WTC11 (cell line): ENCODE data around the gene FLRT1. TPM values are rescaled to one million over a fixed set of nuclear protein-coding genes. Genes with fewer than 3 reads are reported as not detected.

ENCODE experiments used
- ATAC-seq: fragments of 200-7000 bp; cut with Tn5 transposase; 2 replicates; pipeline ENCODE4 v1.10.0; 2021; ENCODE audit warnings: mild to moderate bottlenecking, moderate library complexity
- CTCF ChIA-PET: fragments of 300-600 bp; sonication (Branson Sonifier 250); formaldehyde crosslinking; loops from one replicate; lab custom pipeline; 2021; ENCODE audit warnings: antibody characterized with exemption; lab: Charles Lee
- POLR2A ChIA-PET: fragments of 350-600 bp; sonication (Branson Sonifier 250); formaldehyde crosslinking; loops from one replicate; lab custom pipeline; 2021; ENCODE audit warnings: antibody characterized with exemption; lab: Charles Lee
- DNase-seq: peaks from one replicate; pipeline ENCODE4 v3.0.0; 2021; ENCODE audit warnings: low spot score
- H3K27ac Mint-ChIP-seq: 2 replicates; pipeline ENCODE4 v1.8.0; 2021; ENCODE audit warnings: mixed read lengths
- H3K27me3 Mint-ChIP-seq: 2 replicates; pipeline ENCODE4 v1.8.0; 2021; ENCODE audit warnings: low read depth, mild to moderate bottlenecking, moderate library complexity, mixed read lengths
- H3K36me3 Mint-ChIP-seq: 2 replicates; pipeline ENCODE4 v1.8.0; 2021; ENCODE audit warnings: mixed read lengths
- H3K4me1 Mint-ChIP-seq: 2 replicates; pipeline ENCODE4 v1.8.0; 2022; ENCODE audit warnings: mixed read lengths
- H3K4me3 Mint-ChIP-seq: 2 replicates; pipeline ENCODE4 v1.8.0; 2021; ENCODE audit warnings: mild to moderate bottlenecking, moderate library complexity, mixed read lengths
- H3K9me3 Mint-ChIP-seq: 2 replicates; pipeline ENCODE4 v1.8.0; 2021; ENCODE audit warnings: mixed read lengths
- CBFB ChIP-seq: sonication (generic); formaldehyde crosslinking; IDR thresholded peaks from 2 replicates; pipeline ENCODE4 v1.8.1; 2022; ENCODE audit warnings: mild to moderate bottlenecking, low read depth, missing genetic modification reagents
- CREM ChIP-seq: sonication (generic); formaldehyde crosslinking; IDR thresholded peaks from 2 replicates; pipeline ENCODE4 v1.8.1; 2022; ENCODE audit warnings: mild to moderate bottlenecking, missing genetic modification reagents, moderate library complexity
- EMX1 ChIP-seq: fragments of 250-450 bp; sonication (Bioruptor Pico); IDR thresholded peaks from 2 replicates; pipeline ENCODE4 v1.8.0; 2021; ENCODE audit warnings: mild to moderate bottlenecking
- ETV6 ChIP-seq: sonication (generic); formaldehyde crosslinking; IDR thresholded peaks from 2 replicates; pipeline ENCODE4 v1.8.1; 2022; ENCODE audit warnings: mild to moderate bottlenecking, missing genetic modification reagents
- GABPB1 ChIP-seq: sonication (generic); formaldehyde crosslinking; IDR thresholded peaks from 2 replicates; pipeline ENCODE4 v1.8.1; 2023; ENCODE audit warnings: mild to moderate bottlenecking, missing genetic modification reagents
- GTF2I ChIP-seq: fragments of 250-450 bp; sonication (Bioruptor Pico); conservative IDR thresholded peaks from 2 replicates; pipeline ENCODE4 v1.4.0; 2021; ENCODE audit warnings: mild to moderate bottlenecking
- KAT7 ChIP-seq: sonication (generic); formaldehyde crosslinking; IDR thresholded peaks from 2 replicates; pipeline ENCODE4 v1.8.1; 2023; ENCODE audit warnings: missing genetic modification reagents, mild to moderate bottlenecking, borderline replicate concordance
- MXD4 ChIP-seq: fragments of 250-450 bp; sonication (Bioruptor Pico); IDR thresholded peaks from 2 replicates; pipeline ENCODE4 v1.8.0; 2021; ENCODE audit warnings: mild to moderate bottlenecking, moderate library complexity, borderline replicate concordance
- NFATC4 ChIP-seq: fragments of 250-450 bp; sonication (Bioruptor Pico); IDR thresholded peaks from 2 replicates; pipeline ENCODE4 v1.9.0; 2021; ENCODE audit warnings: mild to moderate bottlenecking
- NR3C1 ChIP-seq: sonication (generic); formaldehyde crosslinking; conservative IDR thresholded peaks from 2 replicates; pipeline ENCODE4 v1.8.1; 2023; ENCODE audit warnings: low read depth, mild to moderate bottlenecking, missing genetic modification reagents
- OVOL2 ChIP-seq: fragments of 250-450 bp; sonication (Bioruptor Pico); IDR thresholded peaks from 2 replicates; pipeline ENCODE4 v1.9.0; 2021; ENCODE audit warnings: mild to moderate bottlenecking, borderline replicate concordance
- SMAD4 ChIP-seq: sonication (generic); formaldehyde crosslinking; IDR thresholded peaks from 2 replicates; pipeline ENCODE4 v1.8.0; 2022; ENCODE audit warnings: mild to moderate bottlenecking, missing genetic modification reagents
- TEAD1 ChIP-seq: sonication (generic); formaldehyde crosslinking; IDR thresholded peaks from 2 replicates; pipeline ENCODE4 v1.8.0; 2022; ENCODE audit warnings: mild to moderate bottlenecking, missing genetic modification reagents
- TP53 ChIP-seq: sonication (generic); formaldehyde crosslinking; IDR thresholded peaks from 2 replicates; pipeline ENCODE4 v1.8.1; 2023; ENCODE audit warnings: mild to moderate bottlenecking, missing genetic modification reagents
- USF1 ChIP-seq: sonication (generic); formaldehyde crosslinking; IDR thresholded peaks from 2 replicates; pipeline ENCODE4 v1.8.0; 2022; ENCODE audit warnings: mild to moderate bottlenecking, missing genetic modification reagents
- ZNF263 ChIP-seq: sonication (generic); formaldehyde crosslinking; IDR thresholded peaks from 2 replicates; pipeline ENCODE4 v1.8.1; 2022; ENCODE audit warnings: low read depth, mild to moderate bottlenecking, moderate library complexity, missing genetic modification reagents
- ZNF423 ChIP-seq: fragments of 250-450 bp; sonication (Bioruptor Pico); IDR thresholded peaks from 2 replicates; pipeline ENCODE4 v2.1.2; 2022; ENCODE audit warnings: mild to moderate bottlenecking, moderate library complexity
- ZNF532 ChIP-seq: fragments of 250-450 bp; sonication (Bioruptor Pico); IDR thresholded peaks from 2 replicates; pipeline ENCODE4 v1.9.0; 2021; ENCODE audit warnings: mild to moderate bottlenecking, borderline replicate concordance
- total RNA-seq: library from RNA; stranded (reverse); gene quantifications from 3 replicates; pipeline ENCODE4 v1.2.3, GENCODE V29; 2021
- TF ChIP-seq, protein P1 (sequence below): sonication (generic); formaldehyde crosslinking; IDR thresholded peaks from 2 replicates; pipeline ENCODE4 v1.8.1; 2023; ENCODE audit warnings: mild to moderate bottlenecking, missing genetic modification reagents, moderate library complexity
- TF ChIP-seq, protein P2 (sequence below): sonication (generic); formaldehyde crosslinking; IDR thresholded peaks from 2 replicates; pipeline ENCODE4 v1.8.1; 2023; ENCODE audit warnings: mild to moderate bottlenecking, missing genetic modification reagents, borderline replicate concordance
- TF ChIP-seq, protein P3 (sequence below): sonication (generic); formaldehyde crosslinking; IDR thresholded peaks from 2 replicates; pipeline ENCODE4 v1.8.1; 2023; ENCODE audit warnings: mild to moderate bottlenecking, missing genetic modification reagents
- TF ChIP-seq, protein P4 (sequence below): sonication (generic); formaldehyde crosslinking; IDR thresholded peaks from 2 replicates; pipeline ENCODE4 v1.8.1; 2022; ENCODE audit warnings: mild to moderate bottlenecking, moderate library complexity, missing genetic modification reagents

FLRT1 gene
- total RNA-seq, 1 experiment from 2014 or later, result 0.20 TPM

DNA sequence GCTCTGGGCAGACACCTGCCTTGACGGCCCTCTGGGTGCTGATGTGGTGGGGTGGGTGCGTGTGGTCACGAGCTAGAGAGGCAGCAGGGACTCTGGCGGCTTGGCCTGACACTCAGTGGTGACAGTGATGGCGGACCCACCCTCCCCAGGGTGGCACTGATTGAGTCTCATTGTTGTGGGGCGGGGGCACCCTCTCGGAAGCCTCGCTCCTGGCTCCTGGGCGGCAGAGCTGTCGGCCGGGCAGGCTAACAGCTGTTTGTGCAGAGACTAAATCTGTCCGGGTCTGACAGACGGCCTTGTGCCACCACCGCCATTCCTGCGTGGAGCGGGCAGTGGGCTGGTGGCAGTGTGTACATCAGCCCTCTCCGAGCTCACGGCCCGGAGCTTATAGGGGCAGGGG lies 15.6 kb downstream of the FLRT1 start:
- POLR2A ChIA-PET, result no interaction called here
- TF ChIP-seq, protein P1, sequence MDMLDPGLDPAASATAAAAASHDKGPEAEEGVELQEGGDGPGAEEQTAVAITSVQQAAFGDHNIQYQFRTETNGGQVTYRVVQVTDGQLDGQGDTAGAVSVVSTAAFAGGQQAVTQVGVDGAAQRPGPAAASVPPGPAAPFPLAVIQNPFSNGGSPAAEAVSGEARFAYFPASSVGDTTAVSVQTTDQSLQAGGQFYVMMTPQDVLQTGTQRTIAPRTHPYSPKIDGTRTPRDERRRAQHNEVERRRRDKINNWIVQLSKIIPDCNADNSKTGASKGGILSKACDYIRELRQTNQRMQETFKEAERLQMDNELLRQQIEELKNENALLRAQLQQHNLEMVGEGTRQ (CRISPR knock-in tag), result no peak
- no peak for TF ChIP-seq ZNF263 (CRISPR knock-in tag)
- Mint-ChIP-seq H3K36me3 (no peaks in the 10 kb centered on the region), H3K9me3 (no peaks in the 10 kb centered on the region), H3K27me3 (peaks cover 86% of the 10 kb centered on the region), H3K27ac (no peak overlapping the region), H3K4me3 (no peak overlapping the region), H3K4me1 (peaks cover 29% of the 10 kb centered on the region)
- CTCF ChIA-PET, result interaction anchor here (0.7 to 2.6 kb wide), 3 partner anchors 9 to 51 kb away, joined by 3 to 9 read pairs (median 3); no protein-coding TSS in a partner anchor
- ATAC-seq (no peak), DNase-seq (no peak)

DNA sequence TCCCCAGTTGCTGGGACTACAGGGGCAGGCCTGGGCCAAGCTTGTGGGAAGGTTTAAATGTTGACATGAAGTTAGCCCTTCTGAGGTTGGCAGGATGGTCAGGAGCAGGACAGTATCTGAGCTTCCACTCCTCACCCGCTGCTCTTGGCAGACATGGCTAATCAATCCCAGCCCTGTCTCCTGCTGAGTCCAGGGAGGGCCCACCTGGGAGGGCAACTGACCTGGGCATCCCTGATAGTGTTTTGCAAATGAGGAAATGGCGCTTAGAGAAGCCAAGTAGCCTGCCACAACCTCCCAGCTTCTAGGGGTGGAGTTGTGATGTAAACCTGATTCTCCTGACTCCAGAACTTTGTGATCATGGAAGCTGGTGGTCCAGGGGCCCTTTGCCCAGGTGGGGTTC lies 16.7 kb downstream of the FLRT1 start:
- no peaks in the 10 kb centered on the region for H3K9me3 Mint-ChIP-seq
- H3K4me1 Mint-ChIP-seq, result peaks cover 29% of the 10 kb centered on the region
- H3K36me3 Mint-ChIP-seq, result no peaks in the 10 kb centered on the region
- CTCF ChIA-PET, result interaction anchor here (1.0 to 3.8 kb wide), 4 partner anchors 12 to 97 kb away, joined by 4 to 16 read pairs (median 8); no protein-coding TSS in a partner anchor
- ATAC-seq (no peak), DNase-seq (no peak)
- H3K27ac Mint-ChIP-seq, result no peak overlapping the region
- TF ChIP-seq TEAD1, result no peak
- TF ChIP-seq SMAD4 (CRISPR knock-in tag), result no peak
- no peak for TF ChIP-seq ETV6
- no peak for TF ChIP-seq CREM
- TF ChIP-seq, protein P2, sequence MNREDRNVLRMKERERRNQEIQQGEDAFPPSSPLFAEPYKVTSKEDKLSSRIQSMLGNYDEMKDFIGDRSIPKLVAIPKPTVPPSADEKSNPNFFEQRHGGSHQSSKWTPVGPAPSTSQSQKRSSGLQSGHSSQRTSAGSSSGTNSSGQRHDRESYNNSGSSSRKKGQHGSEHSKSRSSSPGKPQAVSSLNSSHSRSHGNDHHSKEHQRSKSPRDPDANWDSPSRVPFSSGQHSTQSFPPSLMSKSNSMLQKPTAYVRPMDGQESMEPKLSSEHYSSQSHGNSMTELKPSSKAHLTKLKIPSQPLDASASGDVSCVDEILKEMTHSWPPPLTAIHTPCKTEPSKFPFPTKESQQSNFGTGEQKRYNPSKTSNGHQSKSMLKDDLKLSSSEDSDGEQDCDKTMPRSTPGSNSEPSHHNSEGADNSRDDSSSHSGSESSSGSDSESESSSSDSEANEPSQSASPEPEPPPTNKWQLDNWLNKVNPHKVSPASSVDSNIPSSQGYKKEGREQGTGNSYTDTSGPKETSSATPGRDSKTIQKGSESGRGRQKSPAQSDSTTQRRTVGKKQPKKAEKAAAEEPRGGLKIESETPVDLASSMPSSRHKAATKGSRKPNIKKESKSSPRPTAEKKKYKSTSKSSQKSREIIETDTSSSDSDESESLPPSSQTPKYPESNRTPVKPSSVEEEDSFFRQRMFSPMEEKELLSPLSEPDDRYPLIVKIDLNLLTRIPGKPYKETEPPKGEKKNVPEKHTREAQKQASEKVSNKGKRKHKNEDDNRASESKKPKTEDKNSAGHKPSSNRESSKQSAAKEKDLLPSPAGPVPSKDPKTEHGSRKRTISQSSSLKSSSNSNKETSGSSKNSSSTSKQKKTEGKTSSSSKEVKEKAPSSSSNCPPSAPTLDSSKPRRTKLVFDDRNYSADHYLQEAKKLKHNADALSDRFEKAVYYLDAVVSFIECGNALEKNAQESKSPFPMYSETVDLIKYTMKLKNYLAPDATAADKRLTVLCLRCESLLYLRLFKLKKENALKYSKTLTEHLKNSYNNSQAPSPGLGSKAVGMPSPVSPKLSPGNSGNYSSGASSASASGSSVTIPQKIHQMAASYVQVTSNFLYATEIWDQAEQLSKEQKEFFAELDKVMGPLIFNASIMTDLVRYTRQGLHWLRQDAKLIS, result no peak
- TF ChIP-seq TP53 (CRISPR knock-in tag), result no peak
- no peak for TF ChIP-seq GTF2I (CRISPR knock-in tag)
- no peak for TF ChIP-seq USF1 (CRISPR knock-in tag)
- no peak for TF ChIP-seq ZNF532 (CRISPR knock-in tag)
- TF ChIP-seq NR3C1 (CRISPR knock-in tag), result no peak
- TF ChIP-seq, protein P3, sequence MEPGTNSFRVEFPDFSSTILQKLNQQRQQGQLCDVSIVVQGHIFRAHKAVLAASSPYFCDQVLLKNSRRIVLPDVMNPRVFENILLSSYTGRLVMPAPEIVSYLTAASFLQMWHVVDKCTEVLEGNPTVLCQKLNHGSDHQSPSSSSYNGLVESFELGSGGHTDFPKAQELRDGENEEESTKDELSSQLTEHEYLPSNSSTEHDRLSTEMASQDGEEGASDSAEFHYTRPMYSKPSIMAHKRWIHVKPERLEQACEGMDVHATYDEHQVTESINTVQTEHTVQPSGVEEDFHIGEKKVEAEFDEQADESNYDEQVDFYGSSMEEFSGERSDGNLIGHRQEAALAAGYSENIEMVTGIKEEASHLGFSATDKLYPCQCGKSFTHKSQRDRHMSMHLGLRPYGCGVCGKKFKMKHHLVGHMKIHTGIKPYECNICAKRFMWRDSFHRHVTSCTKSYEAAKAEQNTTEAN, result no peak
- no peak for TF ChIP-seq OVOL2 (CRISPR knock-in tag)
- TF ChIP-seq EMX1 (CRISPR knock-in tag), result no peak
- no peak for TF ChIP-seq CBFB
- no peak for TF ChIP-seq ZNF423 (CRISPR knock-in tag)
- TF ChIP-seq, protein P4, sequence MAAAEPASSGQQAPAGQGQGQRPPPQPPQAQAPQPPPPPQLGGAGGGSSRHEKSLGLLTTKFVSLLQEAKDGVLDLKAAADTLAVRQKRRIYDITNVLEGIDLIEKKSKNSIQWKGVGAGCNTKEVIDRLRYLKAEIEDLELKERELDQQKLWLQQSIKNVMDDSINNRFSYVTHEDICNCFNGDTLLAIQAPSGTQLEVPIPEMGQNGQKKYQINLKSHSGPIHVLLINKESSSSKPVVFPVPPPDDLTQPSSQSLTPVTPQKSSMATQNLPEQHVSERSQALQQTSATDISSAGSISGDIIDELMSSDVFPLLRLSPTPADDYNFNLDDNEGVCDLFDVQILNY (CRISPR knock-in tag), result no peak
- TF ChIP-seq KAT7 (CRISPR knock-in tag), result no peak
- TF ChIP-seq MXD4 (CRISPR knock-in tag), result no peak
- TF ChIP-seq NFATC4 (CRISPR knock-in tag), result no peak
- no peak for TF ChIP-seq GABPB1 (CRISPR knock-in tag)
- H3K27me3 Mint-ChIP-seq, result peaks cover 86% of the 10 kb centered on the region
- POLR2A ChIA-PET, result no interaction called here
- H3K4me3 Mint-ChIP-seq, result no peak overlapping the region
